HEK293T (cell line): ENCODE data around the gene TSPAN4.

Experiments used
- CTCF ChIA-PET: fragments of 350-600 bp; formaldehyde crosslinking; extraction: SDS; loops from one replicate; lab custom pipeline; 2021; ENCODE audit warnings: antibody characterized with exemption, inconsistent platforms; lab: Yijun Ruan, JAX
- POLR2A ChIA-PET: fragments of 350-600 bp; formaldehyde crosslinking; extraction: SDS; loops from one replicate; lab custom pipeline; 2020; ENCODE audit warnings: antibody characterized with exemption, inconsistent platforms; lab: Yijun Ruan, JAX
- DNase-seq: peaks from one replicate; pipeline ENCODE4 v3.0.0; 2012; ENCODE audit warnings: mixed read lengths; ENCODE audit errors: extremely low spot score
- ARNT ChIP-seq: fragments of 450-650 bp; IDR thresholded peaks from 2 replicates; pipeline ENCODE4 v1.6.1; 2017; ENCODE audit warnings: mild to moderate bottlenecking
- BHLHE40 ChIP-seq: fragments of 450-650 bp; IDR thresholded peaks from 2 replicates; pipeline ENCODE4 v1.6.1; 2016; ENCODE audit warnings: mild to moderate bottlenecking, moderate library complexity, borderline replicate concordance
- CTBP1 ChIP-seq: fragments of 450-650 bp; IDR thresholded peaks from 2 replicates; pipeline ENCODE4 v1.6.1; 2016; ENCODE audit warnings: borderline replicate concordance
- ELF4 ChIP-seq: fragments of 450-650 bp; IDR thresholded peaks from 2 replicates; pipeline ENCODE4 v1.6.1; 2017; ENCODE audit warnings: antibody characterized with exemption
- FOXA1 ChIP-seq: fragments of 450-650 bp; IDR thresholded peaks from 2 replicates; pipeline ENCODE4 v1.6.1; 2016; ENCODE audit warnings: mild to moderate bottlenecking
- FOXK2 ChIP-seq: fragments of 450-650 bp; IDR thresholded peaks from 2 replicates; pipeline ENCODE4 v1.6.1; 2016; ENCODE audit warnings: mild to moderate bottlenecking
- FOXM1 ChIP-seq: fragments of 450-650 bp; IDR thresholded peaks from 2 replicates; pipeline ENCODE4 v1.6.1; 2017; ENCODE audit warnings: mild to moderate bottlenecking, borderline replicate concordance
- HDGF ChIP-seq: fragments of 450-650 bp; IDR thresholded peaks from 2 replicates; pipeline ENCODE4 v1.6.1; 2017; ENCODE audit warnings: antibody characterized with exemption, borderline replicate concordance
- L3MBTL2 ChIP-seq: fragments of 450-650 bp; conservative IDR thresholded peaks from 2 replicates; pipeline ENCODE4 v1.6.1; 2016; ENCODE audit warnings: mild to moderate bottlenecking
- LEF1 ChIP-seq: fragments of 450-650 bp; IDR thresholded peaks from 2 replicates; pipeline ENCODE4 v1.6.1; 2017; ENCODE audit warnings: mild to moderate bottlenecking, borderline replicate concordance
- NFRKB ChIP-seq: fragments of 450-650 bp; IDR thresholded peaks from 2 replicates; pipeline ENCODE4 v1.6.1; 2016; ENCODE audit warnings: mild to moderate bottlenecking, moderate library complexity
- PKNOX1 ChIP-seq: fragments of 450-650 bp; IDR thresholded peaks from 2 replicates; pipeline ENCODE4 v1.6.1; 2016
- SP1 ChIP-seq: fragments of 450-650 bp; IDR thresholded peaks from 2 replicates; pipeline ENCODE4 v1.6.1; 2017
- SUZ12 ChIP-seq: fragments of 450-650 bp; IDR thresholded peaks from 2 replicates; pipeline ENCODE4 v1.6.1; 2016; ENCODE audit warnings: mild to moderate bottlenecking
- TARDBP ChIP-seq: fragments of 450-650 bp; IDR thresholded peaks from 2 replicates; pipeline ENCODE4 v1.6.1; 2016
- ZNF384 ChIP-seq: fragments of 450-650 bp; IDR thresholded peaks from 2 replicates; pipeline ENCODE4 v1.6.1; 2016

The TSPAN4 gene

GRCh38 chr11:795634-796564 lies 46.8 kb upstream of the TSPAN4 start:
- ChIA-PET POLR2A (interaction anchor here (1.7 to 2.4 kb wide), 6 partner anchors 9 to 23 kb away, joined by 5 to 20 read pairs (median 11); partner anchors contain the start of genes GATD1, PIDD1, PNPLA2 and RPLP2), CTCF (interaction anchor here (0.6 to 0.7 kb wide), 2 partner anchors 13 to 41 kb away, joined by 3 to 4 read pairs; no protein-coding TSS in a partner anchor)
- no peak for DNase-seq
- TF ChIP-seq ARNT (no peak), ZNF384 (no peak), TARDBP (no peak), ELF4 (no peak), FOXK2 (no peak), HDGF (no peak), BHLHE40 (no peak), LEF1 (no peak), SUZ12 (no peak), L3MBTL2 (no peak)

GRCh38 chr11:796565-797295 lies 45.9 kb upstream of the TSPAN4 start:
- TF ChIP-seq LEF1 (no peak), ELF4 (no peak), HDGF (no peak), SUZ12 (no peak)
- peak; percentile 30 for DNase-seq
- CTCF ChIA-PET = interaction anchor here (0.6 kb wide), 1 partner anchor 40 kb away, joined by 3 read pairs; no protein-coding TSS in a partner anchor
- POLR2A ChIA-PET = interaction anchor here (1.7 to 2.4 kb wide), 6 partner anchors 8 to 22 kb away, joined by 5 to 20 read pairs (median 11); partner anchors contain the start of genes GATD1, PIDD1, PNPLA2 and RPLP2

- TF ChIP-seq L3MBTL2 (no peak), TARDBP (no peak), ELF4 (no peak), ARNT (no peak), FOXK2 (no peak)
- CTCF ChIA-PET = no interaction called here
- POLR2A ChIA-PET = interaction anchor here (1.7 to 2.4 kb wide), 5 partner anchors 11 to 22 kb away, joined by 5 to 20 read pairs (median 12); partner anchors contain the start of genes GATD1, PNPLA2 and RPLP2
- peak; percentile 71 for DNase-seq
These were observed 45.2 kb upstream of the TSPAN4 start for GRCh38 chr11:797296-798092.

- CTCF ChIA-PET = no interaction called here
- POLR2A ChIA-PET = interaction anchor here (2.3 kb wide), 1 partner anchor 21 kb away, joined by 15 read pairs; the partner anchor contains the start of gene PNPLA2
- TF ChIP-seq TARDBP (no peak; the same call in 1 of the 2 replicates), ARNT (0 out of 2 replicates have a peak, but pooled peaks have one; percentile 13)
- peak; percentile 91 for DNase-seq
These were observed 44.4 kb upstream of the TSPAN4 start, which contains the start of gene SLC25A22 for GRCh38 chr11:798093-798713. TSS of gene SLC25A22 (minus strand) at chr11:798281. CDS start at chr11:795006, 3,275 bp downstream.

GRCh38 chr11:799641-800316 lies 42.9 kb upstream of the TSPAN4 start:
- TF ChIP-seq ZNF384 (no peak), FOXK2 (no peak), SP1 (no peak), NFRKB (no peak), CTBP1 (no peak), PKNOX1 (no peak), FOXA1 (no peak), HDGF (no peak), ARNT (no peak), SUZ12 (no peak), FOXM1 (no peak), TARDBP (no peak), BHLHE40 (no peak)
- POLR2A ChIA-PET = no interaction called here
- DNase-seq = no peak
- CTCF ChIA-PET = no interaction called here

GRCh38 chr11:800473-800872 lies 42.2 kb upstream of the TSPAN4 start:
- no peak for DNase-seq
- ChIA-PET POLR2A (no interaction called here), CTCF (no interaction called here)
- TF ChIP-seq SUZ12 (no peak), SP1 (no peak), BHLHE40 (no peak)
